Measurements from ENCODE around the gene FCSK. TPM values are rescaled to one million over a fixed set of nuclear protein-coding genes. Genes with fewer than 3 reads are reported as not detected.

Gene FCSK
- total and polyA plus RNA-seq, 10 of the 15 experiments (the other 5 are each of a cell fraction or from before 2014, with no cell fraction given) = 0.60 to 17.6 (median 7.4) TPM

DNA sequence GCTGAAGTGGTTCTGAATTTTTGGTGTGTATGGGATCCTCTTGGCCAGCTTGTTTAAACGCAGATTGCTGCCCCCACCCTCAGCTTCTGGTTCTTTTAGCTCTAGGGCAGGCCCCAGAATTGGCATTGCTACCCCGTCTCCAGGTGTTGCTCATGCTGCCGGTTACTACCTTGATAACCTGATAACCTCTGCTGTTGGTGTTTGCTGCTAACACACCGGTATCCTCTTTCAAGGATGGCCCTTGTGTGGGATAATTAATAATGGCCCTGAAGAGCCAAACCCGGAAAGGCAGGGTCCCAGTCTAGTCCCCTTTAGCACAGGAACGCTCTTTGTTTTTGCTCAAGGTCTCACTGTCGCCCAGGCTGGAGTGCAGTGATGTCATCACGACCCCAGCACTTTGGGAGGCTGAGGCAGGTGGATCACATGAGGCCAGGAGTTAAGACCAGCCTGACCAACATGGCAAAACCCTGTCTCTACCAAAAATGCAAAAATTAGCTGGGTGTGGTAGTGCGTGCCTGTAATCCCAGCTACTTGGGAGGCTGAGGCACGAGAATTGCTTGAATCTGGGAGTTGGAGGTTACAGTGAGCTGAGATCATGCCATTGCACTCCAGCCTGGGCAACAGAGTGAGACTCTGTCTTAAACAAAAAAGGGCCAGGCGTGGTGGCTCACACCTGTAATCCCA, 14.2 kb upstream of the FCSK start:
- Histone ChIP-seq H3K4me3 (peak overlapping the region; percentile 66; the same call in 1 of the 2 replicates), H3K4me1 (ENCODE audit: control insufficient read depth, insufficient read depth, low read length) (peaks cover 10% of the 10 kb centered on the region), H3K27me3 (replicated peaks in 1 of 2; ENCODE audit: control insufficient read depth in 2 of 2, insufficient read depth in 2 of 2, low read length in 1 of 2) (no peaks in the 10 kb centered on the region), H3K79me2 (ENCODE audit: control insufficient read depth, insufficient read depth, low read length) (peaks cover 35% of the 10 kb centered on the region), H3K9me3 (replicated peaks; ENCODE audit: control insufficient read depth, insufficient read depth, low read length) (no peaks in the 10 kb centered on the region), H3K9ac (ENCODE audit: control insufficient read depth, insufficient read depth, low read length) (peak overlapping the region; percentile 71; the same call in 1 of the 2 replicates), H4K20me1 (ENCODE audit: control insufficient read depth, insufficient read depth) (no peaks in the 10 kb centered on the region), H3K36me3 (ENCODE audit: control insufficient read depth in 2 of 2, insufficient read depth in 2 of 2, low read length in 1 of 2) (no peaks in the 10 kb centered on the region), H3K4me2 (ENCODE audit: control insufficient read depth, insufficient read depth) (peak overlapping the region; percentile 96), H2AFZ (ENCODE audit: control insufficient read depth, low read depth, low read length) (peak overlapping the region; percentile 93), H3K27ac (ENCODE audit: control insufficient read depth, insufficient read depth) (no peak overlapping the region)
- TF ChIP-seq SREBF2 (IDR thresholded peaks at IDR 0.05; ENCODE audit: low read length) = no peak
- no peak for TF ChIP-seq ZSCAN29 (IDR thresholded peaks at IDR 0.05)
- no peak for TF ChIP-seq SUZ12 (IDR thresholded peaks at IDR 0.05; ENCODE audit: unreplicated experiment)
- no peak for TF ChIP-seq STAT1 (conservative IDR thresholded peaks at IDR 0.05)
- no peak for TF ChIP-seq JUNB (IDR thresholded peaks at IDR 0.05)
- TF ChIP-seq, protein P1, sequence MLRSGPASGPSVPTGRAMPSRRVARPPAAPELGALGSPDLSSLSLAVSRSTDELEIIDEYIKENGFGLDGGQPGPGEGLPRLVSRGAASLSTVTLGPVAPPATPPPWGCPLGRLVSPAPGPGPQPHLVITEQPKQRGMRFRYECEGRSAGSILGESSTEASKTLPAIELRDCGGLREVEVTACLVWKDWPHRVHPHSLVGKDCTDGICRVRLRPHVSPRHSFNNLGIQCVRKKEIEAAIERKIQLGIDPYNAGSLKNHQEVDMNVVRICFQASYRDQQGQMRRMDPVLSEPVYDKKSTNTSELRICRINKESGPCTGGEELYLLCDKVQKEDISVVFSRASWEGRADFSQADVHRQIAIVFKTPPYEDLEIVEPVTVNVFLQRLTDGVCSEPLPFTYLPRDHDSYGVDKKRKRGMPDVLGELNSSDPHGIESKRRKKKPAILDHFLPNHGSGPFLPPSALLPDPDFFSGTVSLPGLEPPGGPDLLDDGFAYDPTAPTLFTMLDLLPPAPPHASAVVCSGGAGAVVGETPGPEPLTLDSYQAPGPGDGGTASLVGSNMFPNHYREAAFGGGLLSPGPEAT (IDR thresholded peaks at IDR 0.05; ENCODE audit: low read depth) = no peak
- TF ChIP-seq EZH2 (IDR thresholded peaks at IDR 0.05; ENCODE audit: borderline replicate concordance, control insufficient read depth, low read depth, low read length) = no peak
- TF ChIP-seq, protein P2, sequence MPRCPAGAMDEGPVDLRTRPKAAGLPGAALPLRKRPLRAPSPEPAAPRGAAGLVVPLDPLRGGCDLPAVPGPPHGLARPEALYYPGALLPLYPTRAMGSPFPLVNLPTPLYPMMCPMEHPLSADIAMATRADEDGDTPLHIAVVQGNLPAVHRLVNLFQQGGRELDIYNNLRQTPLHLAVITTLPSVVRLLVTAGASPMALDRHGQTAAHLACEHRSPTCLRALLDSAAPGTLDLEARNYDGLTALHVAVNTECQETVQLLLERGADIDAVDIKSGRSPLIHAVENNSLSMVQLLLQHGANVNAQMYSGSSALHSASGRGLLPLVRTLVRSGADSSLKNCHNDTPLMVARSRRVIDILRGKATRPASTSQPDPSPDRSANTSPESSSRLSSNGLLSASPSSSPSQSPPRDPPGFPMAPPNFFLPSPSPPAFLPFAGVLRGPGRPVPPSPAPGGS (IDR thresholded peaks at IDR 0.05; ENCODE audit: borderline replicate concordance, insufficient read depth, low read depth, low read length, poor library complexity, severe bottlenecking) = no peak
- TF ChIP-seq, protein P3, sequence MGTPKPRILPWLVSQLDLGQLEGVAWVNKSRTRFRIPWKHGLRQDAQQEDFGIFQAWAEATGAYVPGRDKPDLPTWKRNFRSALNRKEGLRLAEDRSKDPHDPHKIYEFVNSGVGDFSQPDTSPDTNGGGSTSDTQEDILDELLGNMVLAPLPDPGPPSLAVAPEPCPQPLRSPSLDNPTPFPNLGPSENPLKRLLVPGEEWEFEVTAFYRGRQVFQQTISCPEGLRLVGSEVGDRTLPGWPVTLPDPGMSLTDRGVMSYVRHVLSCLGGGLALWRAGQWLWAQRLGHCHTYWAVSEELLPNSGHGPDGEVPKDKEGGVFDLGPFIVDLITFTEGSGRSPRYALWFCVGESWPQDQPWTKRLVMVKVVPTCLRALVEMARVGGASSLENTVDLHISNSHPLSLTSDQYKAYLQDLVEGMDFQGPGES (IDR thresholded peaks at IDR 0.05) = no peak
- no peak for TF ChIP-seq ZNF622 (IDR thresholded peaks at IDR 0.05)
- TF ChIP-seq LARP7 (IDR thresholded peaks at IDR 0.05) = no peak
- TF ChIP-seq FOXM1 (IDR thresholded peaks at IDR 0.05; ENCODE audit: low read depth, low read length) = no peak
- TF ChIP-seq NR2C1 (IDR thresholded peaks at IDR 0.05) = no peak
- no peak for TF ChIP-seq YY1 (IDR thresholded peaks at IDR 0.05; ENCODE audit: low read depth, low read length)
- TF ChIP-seq CHD4 (IDR thresholded peaks at IDR 0.05) = no peak
- no peak for TF ChIP-seq NBN (IDR thresholded peaks at IDR 0.05)
- no peak for TF ChIP-seq HDAC6 (IDR thresholded peaks at IDR 0.05; ENCODE audit: unreplicated experiment)
- TF ChIP-seq PML (IDR thresholded peaks at IDR 0.05; ENCODE audit: low read length) = no peak
- TF ChIP-seq, protein P4, sequence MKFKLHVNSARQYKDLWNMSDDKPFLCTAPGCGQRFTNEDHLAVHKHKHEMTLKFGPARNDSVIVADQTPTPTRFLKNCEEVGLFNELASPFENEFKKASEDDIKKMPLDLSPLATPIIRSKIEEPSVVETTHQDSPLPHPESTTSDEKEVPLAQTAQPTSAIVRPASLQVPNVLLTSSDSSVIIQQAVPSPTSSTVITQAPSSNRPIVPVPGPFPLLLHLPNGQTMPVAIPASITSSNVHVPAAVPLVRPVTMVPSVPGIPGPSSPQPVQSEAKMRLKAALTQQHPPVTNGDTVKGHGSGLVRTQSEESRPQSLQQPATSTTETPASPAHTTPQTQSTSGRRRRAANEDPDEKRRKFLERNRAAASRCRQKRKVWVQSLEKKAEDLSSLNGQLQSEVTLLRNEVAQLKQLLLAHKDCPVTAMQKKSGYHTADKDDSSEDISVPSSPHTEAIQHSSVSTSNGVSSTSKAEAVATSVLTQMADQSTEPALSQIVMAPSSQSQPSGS (IDR thresholded peaks at IDR 0.05; ENCODE audit: low read length) = no peak
- DNase-seq (ENCODE audit: low read depth, low spot score) (no peak), FAIRE-seq (no peak), ATAC-seq (no peak)
- SMC1A ChIA-PET (ENCODE audit: uncharacterized antibody, unreplicated experiment) = interaction anchor here (0.7 to 5.0 kb wide), 12 partner anchors 9 to 94 kb away, joined by 3 to 36 read pairs (median 4); partner anchors contain the start of genes DDX19A and FCSK
- intact Hi-C loops (cut with micrococcal nuclease; ENCODE audit: unreplicated experiment) (no loop called here), in situ Hi-C loops (cut with MboI) (no loop called here)
- RAD21 ChIA-PET (ENCODE audit: unreplicated experiment) = interaction anchor here (0.7 to 2.8 kb wide), 10 partner anchors 11 to 83 kb away, joined by 3 to 30 read pairs (median 5); partner anchors contain the start of genes COG4 and FCSK
- 83% methylated on average over 11 of the region's 11 CpGs for WGBS (ENCODE audit: insufficient coverage, insufficient replicate concordance, low lambda C conversion rate, missing lambda C conversion rate)
- BruUV-seq (replicated peaks) = no TSS peak
- CTCF ChIA-PET = interaction anchor here (0.6 to 4.0 kb wide), 4 partner anchors 15 to 60 kb away, joined by 3 to 25 read pairs (median 3); partner anchors contain the start of gene FCSK
- POLR2A ChIA-PET = interaction anchor here (0.6 to 4.3 kb wide), 7 partner anchors 13 to 82 kb away, joined by 3 to 30 read pairs (median 4); partner anchors contain the start of gene FCSK
